H1 (cell line): ENCODE measurements around the gene RGP1. TPM values are rescaled to one million over a fixed set of nuclear protein-coding genes. Genes with fewer than 3 reads are reported as not detected.

Experiments
- CTCF ChIA-PET: fragments of 300-600 bp; sonication (Branson Sonifier 250); formaldehyde crosslinking; loops from one replicate; lab custom pipeline; 2021; ENCODE audit not compliant: partially characterized antibody; lab: Charles Lee
- POLR2A ChIA-PET: fragments of 300-600 bp; sonication (Branson Sonifier 250); formaldehyde crosslinking; loops from one replicate; lab custom pipeline; 2021; ENCODE audit warnings: inconsistent platforms; ENCODE audit not compliant: partially characterized antibody; lab: Charles Lee
- DNase-seq, 2 experiments: peaks; one replicate each; pipeline versions ENCODE4 v3.0.0 to v3.0.0-alpha.2; 2010 to 2022; ENCODE audit warnings: low spot score in 2 of 2, low read depth in 1 of 2, mixed read lengths in 1 of 2
- FAIRE-seq: peaks from 2 replicates; lab custom pipeline; 2011; peaks lifted over from hg19 to GRCh38; lab: Jason Lieb, UNC
- H2AFZ ChIP-seq: 2 replicates; pipeline ENCODE4 v1.8.1; 2012; ENCODE audit warnings: low read length, inconsistent platforms
- H2AK5ac ChIP-seq: 2 replicates; pipeline ENCODE4 v1.6.1; 2013; ENCODE audit warnings: low read depth, low read length
- H2BK120ac ChIP-seq: replicated peaks from 2 replicates; pipeline ENCODE3; 2013; ENCODE audit warnings: low read depth, low read length, inconsistent platforms
- H2BK12ac ChIP-seq: 2 replicates; pipeline ENCODE4 v1.6.1; 2013; ENCODE audit warnings: low read depth, low read length
- H2BK15ac ChIP-seq: 2 replicates; pipeline ENCODE4 v1.6.1; 2013; ENCODE audit warnings: low read length
- H2BK20ac ChIP-seq: 2 replicates; pipeline ENCODE4 v1.6.1; 2013; ENCODE audit warnings: low read length
- H2BK5ac ChIP-seq: 2 replicates; pipeline ENCODE4 v1.6.1; 2013; ENCODE audit warnings: low read depth, low read length
- H3K14ac ChIP-seq: 2 replicates; pipeline ENCODE4 v1.6.1; 2013; ENCODE audit warnings: inconsistent platforms; ENCODE audit not compliant: insufficient read length
- H3K18ac ChIP-seq: 2 replicates; pipeline ENCODE4 v1.6.1; 2013; ENCODE audit warnings: low read length; ENCODE audit errors: extremely low read depth
- H3K23ac ChIP-seq: 2 replicates; pipeline ENCODE4 v1.6.1; 2013; ENCODE audit warnings: inconsistent platforms; ENCODE audit not compliant: insufficient read length
- H3K23me2 ChIP-seq: 2 replicates; pipeline ENCODE4 v1.6.1; 2013; ENCODE audit warnings: low read depth, low read length
- H3K27ac ChIP-seq: 2 replicates; pipeline ENCODE4 v1.6.1; 2011; ENCODE audit warnings: low read depth, low read length, inconsistent platforms
- H3K27me3 ChIP-seq, 4 experiments: replicated peaks in 1 of 4; 1 replicate in 1 of 4; 2 replicates in 3 of 4; pipeline versions ENCODE4 v1.6.1 to v1.8.1; 2011 to 2013; ENCODE audit warnings: low read length in 3 of 4, mild to moderate bottlenecking in 3 of 4, inconsistent platforms in 2 of 4, mixed read lengths in 2 of 4, moderate library complexity in 1 of 4; ENCODE audit not compliant: control insufficient read depth in 3 of 4, insufficient read depth in 3 of 4; ENCODE audit errors: extremely low read depth in 1 of 4
- H3K36me3 ChIP-seq, 4 experiments: 2 replicates each; pipeline versions ENCODE4 v1.6.1 to v1.8.1; 2011 to 2013; ENCODE audit warnings: mild to moderate bottlenecking in 4 of 4, low read length in 3 of 4, moderate library complexity in 2 of 4, control low read depth in 1 of 4, inconsistent platforms in 1 of 4; ENCODE audit not compliant: insufficient read depth in 4 of 4, control insufficient read depth in 2 of 4
- H3K4ac ChIP-seq: replicated peaks from 2 replicates; pipeline ENCODE3; 2013; ENCODE audit warnings: low read length, low read depth, mixed read lengths, inconsistent platforms; ENCODE audit not compliant: insufficient read length
- H3K4me1 ChIP-seq, 4 experiments: replicated peaks in 1 of 4; 1 replicate in 1 of 4; 2 replicates in 3 of 4; pipeline versions ENCODE4 v1.6.1 to v1.8.1; 2011 to 2013; ENCODE audit warnings: low read length in 3 of 4, inconsistent platforms in 2 of 4, mixed read lengths in 1 of 4; ENCODE audit not compliant: insufficient read depth in 4 of 4, control insufficient read depth in 3 of 4
- H3K4me2 ChIP-seq, 2 experiments: 2 replicates each; pipeline versions ENCODE4 v1.6.1 to v1.8.1; 2011 to 2013; ENCODE audit warnings: low read depth in 2 of 2, low read length in 2 of 2, control low read depth in 1 of 2, inconsistent platforms in 1 of 2, mild to moderate bottlenecking in 1 of 2; ENCODE audit not compliant: insufficient read depth in 1 of 2
- H3K4me3 ChIP-seq, 4 experiments: fragments of 200-600, 300-600 bp in 1 of 4; sonication (generic), shearing (Covaris generic), sonication (Bioruptor Twin) in 1 of 4; 2 replicates each; pipeline versions ENCODE4 v1.5.1 to v1.8.1; 2011 to 2016; ENCODE audit warnings: low read length in 4 of 4, low read depth in 3 of 4, control low read depth in 2 of 4, inconsistent platforms in 2 of 4, mild to moderate bottlenecking in 2 of 4, mixed read lengths in 1 of 4, moderate library complexity in 1 of 4; ENCODE audit not compliant: insufficient read depth in 2 of 4; ENCODE audit errors: extremely low read depth in 1 of 4
- H3K56ac ChIP-seq: replicated peaks from 2 replicates; pipeline ENCODE3; 2013; ENCODE audit warnings: low read depth, mild to moderate bottlenecking, mixed read lengths, low read length, inconsistent platforms; ENCODE audit not compliant: insufficient read length
- H3K79me1 ChIP-seq: 2 replicates; pipeline ENCODE4 v1.6.1; 2013; ENCODE audit warnings: low read depth, low read length, control low read depth
- H3K79me2 ChIP-seq, 2 experiments: 2 replicates each; pipeline versions ENCODE4 v1.6.1 to v1.8.1; 2012 to 2013; ENCODE audit warnings: low read length in 2 of 2, mild to moderate bottlenecking in 2 of 2, inconsistent platforms in 1 of 2; ENCODE audit not compliant: insufficient read depth in 2 of 2, control insufficient read depth in 1 of 2
- H3K9ac ChIP-seq, 4 experiments: replicated peaks in 1 of 4; 1 replicate in 1 of 4; 2 replicates in 3 of 4; pipeline versions ENCODE4 v1.6.1 to v1.8.1; 2011 to 2013; ENCODE audit warnings: low read depth in 3 of 4, low read length in 3 of 4, control low read depth in 2 of 4, mild to moderate bottlenecking in 2 of 4, moderate library complexity in 2 of 4, inconsistent platforms in 1 of 4; ENCODE audit errors: extremely low read depth in 1 of 4
- H3K9me3 ChIP-seq, 2 experiments: 2 replicates each; pipeline versions ENCODE4 v1.6.1 to v1.8.1; 2012 to 2013; ENCODE audit warnings: mild to moderate bottlenecking in 2 of 2, moderate library complexity in 2 of 2, control low read depth in 1 of 2, inconsistent platforms in 1 of 2, low read depth in 1 of 2, low read length in 1 of 2, mixed read lengths in 1 of 2; ENCODE audit not compliant: insufficient read depth in 2 of 2
- H4K20me1 ChIP-seq, 2 experiments: replicated peaks in 1 of 2; 2 replicates each; pipeline versions ENCODE3 to v1.8.1; 2011 to 2013; ENCODE audit warnings: inconsistent platforms in 2 of 2, low read length in 2 of 2, mild to moderate bottlenecking in 1 of 2; ENCODE audit not compliant: insufficient read depth in 2 of 2, control insufficient read depth in 1 of 2
- H4K5ac ChIP-seq: 2 replicates; pipeline ENCODE4 v1.6.1; 2013; ENCODE audit warnings: low read length, low read depth, mixed read lengths, inconsistent platforms; ENCODE audit not compliant: insufficient read length
- H4K8ac ChIP-seq: 2 replicates; pipeline ENCODE4 v1.8.0; 2013; ENCODE audit warnings: mild to moderate bottlenecking, moderate library complexity, low read length, inconsistent platforms; ENCODE audit not compliant: insufficient read depth; ENCODE audit errors: extremely low read depth
- H4K91ac ChIP-seq: replicated peaks from 2 replicates; pipeline ENCODE3; 2013; ENCODE audit warnings: low read length, mixed read lengths, inconsistent platforms; ENCODE audit not compliant: insufficient read length
- CTBP2 ChIP-seq: IDR thresholded peaks from 2 replicates; pipeline ENCODE4 v1.7.0; 2011; ENCODE audit warnings: borderline replicate concordance, mild to moderate bottlenecking, moderate library complexity, mixed read lengths, low read length; ENCODE audit not compliant: insufficient read depth, insufficient read length
- HDAC2 ChIP-seq, 2 experiments: fragments of 300-600 bp in 1 of 2; sonication (generic) in 1 of 2; IDR thresholded peaks; 2 replicates each; pipeline ENCODE4 v1.6.1; 2011 to 2012; ENCODE audit warnings: low read depth in 2 of 2, low read length in 2 of 2, mild to moderate bottlenecking in 2 of 2, moderate library complexity in 2 of 2, borderline replicate concordance in 1 of 2, inconsistent platforms in 1 of 2
- JUN ChIP-seq: IDR thresholded peaks from 2 replicates; pipeline ENCODE4 v1.6.1; 2011; ENCODE audit warnings: low read depth, mild to moderate bottlenecking, improper control_type of control experiment, low read length
- RBBP5 ChIP-seq: IDR thresholded peaks from 2 replicates; pipeline ENCODE4 v1.7.1; 2012; ENCODE audit warnings: low read depth, mild to moderate bottlenecking, inconsistent platforms, low read length, moderate library complexity, borderline replicate concordance
- WGBS, 2 experiments: shearing (Covaris generic) in 1 of 2; methylation state at CpG; one replicate each; pipeline versions ENCODE4 v1.1.6 to v1.1.7; 2013 to 2015; ENCODE audit warnings: low lambda C conversion rate in 2 of 2, mixed read lengths in 2 of 2, inconsistent platforms in 1 of 2, low coverage in 1 of 2, missing lambda C conversion rate in 1 of 2; ENCODE audit not compliant: insufficient replicate concordance in 2 of 2, insufficient coverage in 1 of 2, insufficient read length in 1 of 2; ENCODE audit errors: extremely low coverage in 1 of 2, missing lambda C conversion rate in 1 of 2; 5-methylcytosine and 5-hydroxymethylcytosine counted together
- polyA plus RNA-seq, 7 experiments: library from polyadenylated mRNA; depleted of rRNA in 3 of 7; stranded (reverse) in 5 of 7; unstranded in 2 of 7; fragments of >200 nt in 5 of 7; fragments of 200-250 nt in 2 of 7; gene quantifications; 1 replicate in 5 of 7; 2 replicates in 1 of 7; 4 replicates in 1 of 7; pipeline versions ENCODE4 v1.2.1 to v1.2.3, GENCODE V29; 2011 to 2013; ENCODE audit warnings: missing spikeins in 2 of 7, mixed read lengths in 2 of 7
- total RNA-seq: library from RNA; stranded (reverse); fragmentation: NEBNext Ultra II Directional; extraction: Animal tissue kit (Norgen Biotek cat#: 25700); gene quantifications from 2 replicates; pipeline ENCODE4 v1.2.1, GENCODE V29; 2021
- TF ChIP-seq, protein P1 (sequence below), 3 experiments: IDR thresholded peaks; 1 replicate in 2 of 3; 2 replicates in 1 of 3; pipeline versions ENCODE4 v1.5.1 to v1.6.1; 2011; ENCODE audit warnings: low read length in 3 of 3, mild to moderate bottlenecking in 3 of 3, inconsistent platforms in 2 of 3, low read depth in 1 of 3, moderate library complexity in 1 of 3; ENCODE audit not compliant: insufficient read depth in 1 of 3; ENCODE audit errors: control extremely low read depth in 1 of 3

Gene RGP1
- total and polyA plus RNA-seq, 2 of the 8 experiments (the other 6 are each of a cell fraction or from before 2014, with no cell fraction given), result 11.8 to 22.7 TPM

DNA sequence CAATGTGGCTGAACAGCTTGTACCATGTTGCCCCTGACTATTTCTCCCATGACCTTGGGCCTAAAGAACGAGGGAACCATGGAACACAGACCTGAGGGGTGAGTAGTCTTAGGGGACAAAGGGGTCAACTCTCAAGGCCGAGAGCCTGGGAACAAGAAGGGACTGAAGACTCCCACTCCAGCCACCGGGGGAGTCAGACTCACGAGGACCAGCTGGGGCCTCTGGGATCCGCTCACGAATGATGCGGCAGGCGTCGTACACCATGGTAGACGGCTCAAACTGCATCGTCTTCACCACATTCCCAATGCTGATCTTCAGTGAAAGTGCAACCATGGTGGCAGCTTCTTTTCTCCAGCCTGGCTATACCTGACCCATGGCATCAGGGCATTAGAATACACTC lies 23.7 kb upstream of the RGP1 start:
- no peak overlapping the region for H3K56ac ChIP-seq
- no peak overlapping the region for H2BK12ac ChIP-seq
- no peak overlapping the region for H2BK120ac ChIP-seq
- H3K4me2 ChIP-seq, result no peak overlapping the region
- peaks cover 16 to 32% (median 25%) of the 10 kb centered on the region in 4 experiments for H3K4me1 ChIP-seq
- 96% methylated on average over 11 of the region's 11 CpGs; no CpG with 5 or more reads in 1 of the 2 experiments for WGBS, 2 experiments
- TF ChIP-seq HDAC2 (IDR thresholded peaks at IDR 0.05; ENCODE audit: borderline replicate concordance in 1 of 2, low read depth in 2 of 2, low read length in 2 of 2) (no peak), JUN (no peak), RBBP5 (no peak), CTBP2 (no peak)
- TF ChIP-seq, protein P1, sequence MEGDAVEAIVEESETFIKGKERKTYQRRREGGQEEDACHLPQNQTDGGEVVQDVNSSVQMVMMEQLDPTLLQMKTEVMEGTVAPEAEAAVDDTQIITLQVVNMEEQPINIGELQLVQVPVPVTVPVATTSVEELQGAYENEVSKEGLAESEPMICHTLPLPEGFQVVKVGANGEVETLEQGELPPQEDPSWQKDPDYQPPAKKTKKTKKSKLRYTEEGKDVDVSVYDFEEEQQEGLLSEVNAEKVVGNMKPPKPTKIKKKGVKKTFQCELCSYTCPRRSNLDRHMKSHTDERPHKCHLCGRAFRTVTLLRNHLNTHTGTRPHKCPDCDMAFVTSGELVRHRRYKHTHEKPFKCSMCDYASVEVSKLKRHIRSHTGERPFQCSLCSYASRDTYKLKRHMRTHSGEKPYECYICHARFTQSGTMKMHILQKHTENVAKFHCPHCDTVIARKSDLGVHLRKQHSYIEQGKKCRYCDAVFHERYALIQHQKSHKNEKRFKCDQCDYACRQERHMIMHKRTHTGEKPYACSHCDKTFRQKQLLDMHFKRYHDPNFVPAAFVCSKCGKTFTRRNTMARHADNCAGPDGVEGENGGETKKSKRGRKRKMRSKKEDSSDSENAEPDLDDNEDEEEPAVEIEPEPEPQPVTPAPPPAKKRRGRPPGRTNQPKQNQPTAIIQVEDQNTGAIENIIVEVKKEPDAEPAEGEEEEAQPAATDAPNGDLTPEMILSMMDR (IDR thresholded peaks at IDR 0.05; ENCODE audit: control extremely low read depth in 1 of 3, insufficient read depth in 1 of 3, low read depth in 1 of 3, low read length in 3 of 3), result peak; percentile 14 to 28 (median 22); a peak in 3 of 4 replicates
- no peak overlapping the region for H2AK5ac ChIP-seq
- no peak overlapping the region for H3K14ac ChIP-seq
- H3K27me3 ChIP-seq, result no peaks in the 10 kb centered on the region
- no peaks in the 10 kb centered on the region; a peak in 1 of 4 replicates for H3K9me3 ChIP-seq
- peaks cover under 1% of the 10 kb centered on the region; the same call in 1 of the 2 replicates for H3K23me2 ChIP-seq
- no peak overlapping the region for H4K5ac ChIP-seq
- no peak overlapping the region for H4K8ac ChIP-seq
- no peak overlapping the region for H3K18ac ChIP-seq
- no peak overlapping the region for H4K91ac ChIP-seq
- H3K79me2 ChIP-seq, result peaks cover 2 to 42% of the 10 kb centered on the region in 2 experiments
- no peak overlapping the region for H2BK15ac ChIP-seq
- POLR2A ChIA-PET, result interaction anchor here (1.0 to 11.1 kb wide), 8 partner anchors 10 to 50 kb away, joined by 3 to 158 read pairs (median 14); partner anchors contain the start of gene TPM2
- DNase-seq (no peak), FAIRE-seq (no peak)
- H3K36me3 ChIP-seq, result peaks cover 12 to 40% (median 28%) of the 10 kb centered on the region in 4 experiments
- no peak overlapping the region for H3K4ac ChIP-seq
- H3K9ac ChIP-seq, result no peak overlapping the region; a peak in 1 of 7 replicates
- H2BK5ac ChIP-seq, result no peak overlapping the region; the same call in 1 of the 2 replicates
- no peak overlapping the region for H3K27ac ChIP-seq
- H4K20me1 ChIP-seq, result peaks cover 0 to 4% of the 10 kb centered on the region in 2 experiments
- no peak overlapping the region for H3K23ac ChIP-seq
- H3K4me3 ChIP-seq, result no peak overlapping the region
- no peak overlapping the region for H2BK20ac ChIP-seq
- CTCF ChIA-PET, result interaction anchor here (0.7 to 16.0 kb wide), 17 partner anchors 9 to 1823 kb away, joined by 3 to 198 read pairs (median 13); partner anchors contain the start of genes ARHGEF39, CCDC107, GBA2 and HINT2
- H3K79me1 ChIP-seq, result peaks cover 11% of the 10 kb centered on the region
- H2AFZ ChIP-seq, result no peak overlapping the region
